Transverse colon (tissue), 4 donors: ENCODE results near the gene GDF7. TPM values are rescaled to one million over a fixed set of nuclear protein-coding genes. Genes with fewer than 3 reads are reported as not detected.

Experiments used
- DNase-seq: peaks from one replicate; pipeline ENCODE4 v3.0.0-alpha.2; 2019
- H3K27ac ChIP-seq, 4 donors: fragments of 200-600 bp; sonication (generic); 2 replicates each; pipeline ENCODE4 v1.5.1; 2016 to 2018; ENCODE audit warnings: inconsistent platforms in 4 of 4
- H3K27me3 ChIP-seq: fragments of 200-600 bp; sonication (generic); 2 replicates; pipeline ENCODE4 v1.5.1; 2017; ENCODE audit warnings: inconsistent platforms
- H3K36me3 ChIP-seq, 4 donors: fragments of 200-600 bp; sonication (generic); 2 replicates each; pipeline ENCODE4 v1.5.1; 2017 to 2019; ENCODE audit warnings: inconsistent platforms in 4 of 4
- H3K4me1 ChIP-seq, 4 donors: fragments of 200-600 bp; sonication (generic); 2 replicates each; pipeline ENCODE4 v1.5.1; 2017 to 2020; ENCODE audit warnings: inconsistent platforms in 4 of 4
- H3K4me3 ChIP-seq, 4 donors: fragments of 200-600 bp; sonication (generic); 1 replicate in 1 of 4; 2 replicates in 3 of 4; pipeline versions ENCODE4 v1.5.1 to v1.6.1; 2017 to 2019; ENCODE audit warnings: inconsistent platforms in 4 of 4
- H3K9me3 ChIP-seq, 2 donors: fragments of 200-600 bp; sonication (generic); 2 replicates each; pipeline ENCODE4 v1.5.1; 2017 to 2019; ENCODE audit warnings: inconsistent platforms in 2 of 2
- CTCF ChIP-seq, 5 experiments: fragments of 200-600 bp in 3 of 5; fragments of 450-650 bp in 2 of 5; sonication (generic) in 3 of 5; IDR thresholded peaks; 1 replicate in 2 of 5; 2 replicates in 3 of 5; pipeline ENCODE4 v1.5.1; 2016 to 2017; ENCODE audit warnings: antibody characterized with exemption in 5 of 5, inconsistent platforms in 3 of 5, mild to moderate bottlenecking in 2 of 5, moderate library complexity in 1 of 5
- EP300 ChIP-seq: sonication (generic); formaldehyde crosslinking; IDR thresholded peaks from one replicate; pipeline ENCODE4 v1.6.1; 2017; ENCODE audit warnings: antibody characterized with exemption, low read depth
- POLR2A ChIP-seq: fragments of 450-650 bp; IDR thresholded peaks from one replicate; pipeline ENCODE4 v1.6.1; 2016; ENCODE audit warnings: antibody characterized with exemption, mild to moderate bottlenecking, moderate library complexity
- POLR2AphosphoS5 ChIP-seq, 3 donors: sonication (generic); formaldehyde crosslinking; IDR thresholded peaks; one replicate each; pipeline ENCODE4 v1.6.1; 2016; ENCODE audit warnings: antibody characterized with exemption in 3 of 3
- WGBS, 2 donors: methylation state at CpG; one replicate each; pipeline ENCODE4 v1.1.5; 2018; ENCODE audit warnings: low coverage in 1 of 2; 5-methylcytosine and 5-hydroxymethylcytosine counted together
- in situ Hi-C, 4 donors: fragments of 200-750 bp; cut with MboI; loops; one replicate each; pipeline versions ENCODE4 v1.15.0 to v1.15.1; 2017; ENCODE audit warnings: low sequenced_read_pairs in 3 of 4, low pct_ligation_motif_present in 1 of 4, low pct_unique_long_range_greater_than_20kb in 1 of 4
- intact Hi-C: fragments of 100-400 bp; cut with DNase I; formaldehyde crosslinking; loops from one replicate; pipeline ENCODE4 v1.15.1; 2023; ENCODE audit warnings: low total_unique reads
- total RNA-seq, 4 donors: library from RNA; depleted of rRNA; stranded (reverse); fragments of >200 nt; gene quantifications; one replicate each; pipeline ENCODE4 v1.1.0, GENCODE V29; 2016

Gene GDF7
- total RNA-seq, 4 donors from 2014 or later: 0.20 to 1.1 (median 0.58) TPM

- in situ Hi-C loops: no loop called here
- 97% methylated on average over 4 to 5 of the region's 5 CpGs for WGBS, 2 donors
- Histone ChIP-seq H3K27me3 (no peaks in the 10 kb centered on the region), H3K27ac (no peak overlapping the region), H3K36me3 (no peaks in the 10 kb centered on the region), H3K4me1 (peaks cover 0 to 4% (median 0%) of the 10 kb centered on the region in 4 donors), H3K9me3 (no peaks in the 10 kb centered on the region), H3K4me3 (no peak overlapping the region)
- DNase-seq: no peak
- TF ChIP-seq POLR2A: no peak
- no peak for TF ChIP-seq EP300
- no peak for TF ChIP-seq CTCF (IDR thresholded peaks at IDR 0.05)
- no peak for TF ChIP-seq POLR2AphosphoS5 (IDR thresholded peaks at IDR 0.05)
- intact Hi-C loops: no loop called here
Observed at GRCh38 chr2:20726913-20727312, 60.0 kb downstream of the GDF7 start.

- in situ Hi-C loops: no loop called here
- H3K9me3 ChIP-seq: no peaks in the 10 kb centered on the region
- H3K4me3 ChIP-seq: no peak overlapping the region
- H3K4me1 ChIP-seq: peaks cover 0 to 4% (median 0%) of the 10 kb centered on the region in 4 donors
- DNase-seq: no peak
- H3K27ac ChIP-seq: no peak overlapping the region
- 53 to 63% methylated on average over 3 to 4 of the region's 4 CpGs for WGBS, 2 donors
- TF ChIP-seq POLR2AphosphoS5 (IDR thresholded peaks at IDR 0.05) (no peak), CTCF (IDR thresholded peaks at IDR 0.05) (no peak)
- H3K36me3 ChIP-seq: peaks cover 0 to 5% (median 0%) of the 10 kb centered on the region in 4 donors
- H3K27me3 ChIP-seq: no peaks in the 10 kb centered on the region
- intact Hi-C loops: no loop called here
Observed at GRCh38 chr2:20728114-20728758, 61.3 kb downstream of the GDF7 start.

Other genes with a start within 250 kb of the GDF7 start
- gene RHOB, start 220.1 kb upstream of the GDF7 start, total RNA-seq: 100 to 1,000 TPM; 360 to 732 (median 532) TPM
- 10 to 100 TPM; 29.5 to 44.2 (median 33.1) TPM for gene HS1BP3, start 16.0 kb upstream of the GDF7 start, total RNA-seq
- gene LDAH, start 156.0 kb downstream of the GDF7 start, total RNA-seq: 10 to 100 TPM in 3 of 4 donors, 1 to 10 TPM in 1; 7.5 to 58.5 (median 15.2) TPM